Testis (tissue), 2 donors: ENCODE results near the gene AFAP1.

Experiments
- CTCF ChIP-seq, 3 experiments: fragments of 450-650 bp in 2 of 3; fragments of 200-600 bp in 1 of 3; sonication (generic) in 1 of 3; IDR thresholded peaks; one replicate each; pipeline ENCODE4 v1.5.1; 2016 to 2019; ENCODE audit warnings: antibody characterized with exemption in 3 of 3, mild to moderate bottlenecking in 2 of 3, moderate library complexity in 1 of 3
- POLR2A ChIP-seq: fragments of 450-650 bp; IDR thresholded peaks from one replicate; pipeline ENCODE4 v1.6.1; 2017; ENCODE audit warnings: antibody characterized with exemption, mild to moderate bottlenecking, moderate library complexity

DNA sequence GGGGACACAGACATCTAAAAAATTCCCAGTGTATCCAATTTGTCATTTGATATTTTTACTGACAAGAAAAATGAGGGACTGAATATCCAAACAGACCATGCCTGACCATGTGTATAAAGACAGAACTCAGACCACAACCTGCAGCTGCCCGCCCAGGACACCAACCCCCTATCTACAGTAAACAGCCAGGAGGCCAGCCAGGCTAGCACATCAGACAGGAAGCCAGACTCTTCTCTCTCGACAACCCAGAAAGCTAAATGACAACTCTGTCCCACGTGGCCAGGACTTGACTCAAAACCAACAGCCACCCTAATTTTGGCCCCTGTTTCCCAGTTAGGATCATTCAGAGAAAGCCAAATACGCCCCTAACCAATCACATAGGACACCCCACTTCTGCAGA is 15.1 kb downstream of the AFAP1 start:
- TF ChIP-seq CTCF (IDR thresholded peaks at IDR 0.05) = no peak
- no peak for TF ChIP-seq POLR2A
